ENCODE measurements around the gene RNLS. TPM values are rescaled to one million over a fixed set of nuclear protein-coding genes. Genes with fewer than 3 reads are reported as not detected.
A peak's percentile ranks its signal among the peaks of the same experiment; 100 is the strongest.

Gene RNLS
- total and polyA plus RNA-seq, 2 of the 4 experiments (the other 2 are of a cell fraction): 4.5 to 7.0 TPM

DNA sequence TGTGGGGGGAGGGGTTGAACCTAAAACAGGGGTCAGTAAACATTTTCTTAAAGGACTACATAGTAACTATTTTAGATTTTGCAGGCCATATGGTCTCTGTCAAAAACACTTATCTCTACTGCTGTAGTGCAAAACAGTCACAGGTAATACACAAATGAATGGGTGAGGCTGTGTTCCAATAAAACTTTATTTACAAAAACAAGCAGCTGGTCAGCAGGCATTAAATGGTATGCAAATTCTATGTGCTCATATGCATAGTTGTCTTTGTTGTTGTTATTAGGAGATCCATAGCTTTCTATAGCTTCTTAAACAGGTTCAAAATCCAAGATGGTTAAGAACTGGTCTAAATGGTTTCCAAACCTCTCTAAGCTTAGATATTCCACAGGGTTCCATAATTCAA lies 302.6 kb downstream of the RNLS start:
- BruUV-seq (replicated peaks): no TSS peak
- no peak overlapping the region for H3K4me2 ChIP-seq (ENCODE audit: low read depth, low read length)
- H3K14ac ChIP-seq (replicated peaks; ENCODE audit: low read depth, low read length): no peak overlapping the region
- H3K36me3 ChIP-seq (ENCODE audit: control insufficient read depth, insufficient read depth, low read length): no peaks in the 10 kb centered on the region
- no peak overlapping the region for H4K91ac ChIP-seq (ENCODE audit: insufficient read depth, low read depth, low read length)
- no peaks in the 10 kb centered on the region for H3K27me3 ChIP-seq (ENCODE audit: control insufficient read depth, insufficient read depth, low read length)
- H3K9me3 ChIP-seq (ENCODE audit: control insufficient read depth, insufficient read depth, low read length): no peaks in the 10 kb centered on the region
- no peak overlapping the region for H4K8ac ChIP-seq (ENCODE audit: low read depth in 2 of 2, low read length in 2 of 2)
- no peak overlapping the region for H2AFZ ChIP-seq (replicated peaks; ENCODE audit: low read length, poor library complexity)
- H3K23ac ChIP-seq (ENCODE audit: low read depth, low read length): no peak overlapping the region
- H4K5ac ChIP-seq (ENCODE audit: low read depth, low read length): no peak overlapping the region
- dilution Hi-C loops (cut with HindIII; ENCODE audit: low sequenced_read_pairs, unreplicated experiment): no loop called here
- no peak overlapping the region for H3K4ac ChIP-seq (ENCODE audit: low read depth, low read length)
- H2AK5ac ChIP-seq (ENCODE audit: low read depth, low read length): 0 out of 2 replicates have a peak overlapping the region, but pooled peaks have one; percentile 23
- no peaks in the 10 kb centered on the region for H3K9me1 ChIP-seq (ENCODE audit: insufficient read depth, low read length)
- no peak overlapping the region for H2AK9ac ChIP-seq (replicated peaks; ENCODE audit: low read depth, low read length, poor library complexity)
- H3K18ac ChIP-seq (ENCODE audit: low read depth, low read length): no peak overlapping the region
- in situ Hi-C loops (cut with MboI; ENCODE audit: low sequenced_read_pairs): no loop called here
- DNase-seq (no peak), ATAC-seq (ENCODE audit: low read depth) (no peak)
- CTCF ChIA-PET: no interaction called here
- TF ChIP-seq FOS (IDR thresholded peaks at IDR 0.05; ENCODE audit: low read depth, low read length) (no peak), MAFK (IDR thresholded peaks at IDR 0.05; ENCODE audit: low read depth, low read length) (no peak), NFE2L2 (IDR thresholded peaks at IDR 0.05; ENCODE audit: low read depth, low read length) (no peak), RAD21 (IDR thresholded peaks at IDR 0.05; ENCODE audit: low read length) (no peak), RCOR1 (IDR thresholded peaks at IDR 0.05; ENCODE audit: insufficient replicate concordance, low read length) (no peak), CHD1 (IDR thresholded peaks at IDR 0.05; ENCODE audit: low read depth, low read length) (no peak), MXI1 (IDR thresholded peaks at IDR 0.05; ENCODE audit: borderline replicate concordance, low read depth, low read length) (no peak)
- TF ChIP-seq, protein P1, sequence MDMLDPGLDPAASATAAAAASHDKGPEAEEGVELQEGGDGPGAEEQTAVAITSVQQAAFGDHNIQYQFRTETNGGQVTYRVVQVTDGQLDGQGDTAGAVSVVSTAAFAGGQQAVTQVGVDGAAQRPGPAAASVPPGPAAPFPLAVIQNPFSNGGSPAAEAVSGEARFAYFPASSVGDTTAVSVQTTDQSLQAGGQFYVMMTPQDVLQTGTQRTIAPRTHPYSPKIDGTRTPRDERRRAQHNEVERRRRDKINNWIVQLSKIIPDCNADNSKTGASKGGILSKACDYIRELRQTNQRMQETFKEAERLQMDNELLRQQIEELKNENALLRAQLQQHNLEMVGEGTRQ (IDR thresholded peaks at IDR 0.05; ENCODE audit: low read depth, low read length): no peak
- no peak overlapping the region for H2BK20ac ChIP-seq (ENCODE audit: low read depth, low read length)
- no peak overlapping the region for H3K27ac ChIP-seq (ENCODE audit: insufficient read depth, low read length)
- no peak overlapping the region for H2BK5ac ChIP-seq (ENCODE audit: low read depth, low read length, poor library complexity, severe bottlenecking)
- no peak overlapping the region for H3K9ac ChIP-seq (ENCODE audit: low read depth, low read length)
- no peak overlapping the region for H3K4me3 ChIP-seq (ENCODE audit: insufficient read depth, low read depth, low read length)
- intact Hi-C loops (cut with micrococcal nuclease): no loop called here
- H3K56ac ChIP-seq (ENCODE audit: extremely low read depth, insufficient read depth, low read length): no peak overlapping the region
- POLR2A ChIA-PET (ENCODE audit: unreplicated experiment): no interaction called here
- no peak overlapping the region for H2BK120ac ChIP-seq (ENCODE audit: low read depth, low read length)
- no peak overlapping the region for H2BK15ac ChIP-seq (ENCODE audit: low read depth, low read length)
- H3K4me1 ChIP-seq (ENCODE audit: control insufficient read depth, insufficient read depth, low read length): peaks cover 11% of the 10 kb centered on the region
- no peaks in the 10 kb centered on the region; a peak in 1 of 4 replicates for H3K79me1 ChIP-seq (ENCODE audit: low read depth in 1 of 2, low read length in 2 of 2)
- H4K20me1 ChIP-seq (ENCODE audit: insufficient read depth, low read length): no peaks in the 10 kb centered on the region

Data from IMR-90 (cell line).